Activated CD4-positive, alpha-beta T cell treated with anti-CD3 and anti-CD28 coated beads for 4 hours (primary cell): ENCODE measurements around the gene PDCD11.
A peak's percentile ranks its signal among the peaks of the same experiment; 100 is the strongest.

Source experiments
- DNase-seq, 2 donors: peaks; one replicate each; pipeline ENCODE4 v3.0.0-alpha.2; 2020

Gene PDCD11

GRCh38 chr10:103419101-103419500, 22.7 kb downstream of the PDCD11 start:
- no peak for DNase-seq

DNA sequence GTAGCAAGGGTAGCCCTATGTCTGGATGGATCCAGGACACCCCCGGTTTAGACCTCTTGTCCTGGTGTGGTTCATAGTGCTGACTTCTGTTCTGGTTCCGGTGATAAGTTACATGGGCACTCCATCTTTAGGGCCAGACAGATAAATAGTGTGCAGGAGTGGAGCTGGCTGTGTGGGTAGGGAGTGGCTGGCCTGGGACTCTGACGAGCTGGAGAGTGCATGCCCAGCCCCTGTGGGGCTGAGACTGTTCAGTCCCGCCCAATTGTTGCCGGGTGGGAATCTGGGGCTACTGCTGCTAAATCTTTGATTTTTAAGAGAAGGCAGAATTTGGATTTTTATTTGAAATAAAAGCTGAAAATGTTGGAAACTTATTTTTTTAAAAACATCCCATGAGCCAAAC, 27.3 kb downstream of the PDCD11 start:
- DNase-seq, result no peak

DNA sequence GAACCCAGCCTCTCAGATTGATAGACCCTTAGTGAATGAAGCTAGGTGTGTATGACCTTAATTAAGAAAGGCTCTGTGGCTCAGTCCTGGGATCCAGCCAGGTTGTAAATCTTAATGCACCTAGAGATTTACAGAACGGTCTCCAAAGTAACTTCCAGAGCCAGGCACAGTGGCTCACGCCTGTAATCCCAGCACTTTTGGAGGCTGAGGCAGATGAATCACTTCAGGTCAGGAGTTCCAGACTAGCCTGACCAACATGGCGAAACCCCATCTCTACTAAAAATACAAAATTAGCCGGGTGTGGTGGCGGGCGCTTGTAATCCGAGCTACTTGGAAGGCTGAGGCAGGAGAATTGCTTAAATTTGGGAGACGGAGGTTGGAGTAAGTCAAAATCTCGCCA, 31.4 kb downstream of the PDCD11 start:
- DNase-seq, result no peak

DNA sequence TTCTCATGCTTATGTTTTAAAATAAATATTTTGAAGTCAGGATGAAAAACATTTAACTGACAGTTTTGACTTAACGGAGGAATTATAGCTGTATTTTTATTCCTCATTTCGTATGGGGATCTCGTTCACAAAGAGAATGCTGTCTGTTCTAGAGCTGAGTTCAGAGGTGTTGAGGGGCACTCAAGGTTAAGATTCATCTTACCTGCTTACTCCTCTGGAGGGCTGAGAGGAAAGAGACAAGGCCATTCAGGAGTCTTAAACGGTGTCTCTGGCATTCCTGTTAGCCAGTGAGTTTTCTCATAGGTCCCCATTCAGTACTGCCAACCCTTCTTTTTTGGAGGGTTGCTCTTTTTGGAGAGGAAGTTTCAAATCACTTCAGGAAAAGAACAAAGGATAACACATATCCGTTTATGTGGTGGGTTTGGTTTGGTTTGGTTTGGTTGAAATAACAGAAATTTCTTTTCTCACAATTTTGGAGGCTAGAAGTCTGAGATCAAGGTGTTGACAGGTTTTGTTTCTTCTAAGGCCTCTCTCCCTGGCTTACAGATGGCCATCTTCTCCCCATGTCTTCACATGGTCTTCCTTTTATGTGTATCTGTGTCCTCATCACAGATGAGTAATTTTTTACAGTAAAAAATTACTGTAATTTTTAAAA, 32.7 kb downstream of the PDCD11 start:
- no peak for DNase-seq

- DNase-seq, result no peak
These were observed 33.2 kb downstream of the PDCD11 start for GRCh38 chr10:103429647-103430046.

DNA sequence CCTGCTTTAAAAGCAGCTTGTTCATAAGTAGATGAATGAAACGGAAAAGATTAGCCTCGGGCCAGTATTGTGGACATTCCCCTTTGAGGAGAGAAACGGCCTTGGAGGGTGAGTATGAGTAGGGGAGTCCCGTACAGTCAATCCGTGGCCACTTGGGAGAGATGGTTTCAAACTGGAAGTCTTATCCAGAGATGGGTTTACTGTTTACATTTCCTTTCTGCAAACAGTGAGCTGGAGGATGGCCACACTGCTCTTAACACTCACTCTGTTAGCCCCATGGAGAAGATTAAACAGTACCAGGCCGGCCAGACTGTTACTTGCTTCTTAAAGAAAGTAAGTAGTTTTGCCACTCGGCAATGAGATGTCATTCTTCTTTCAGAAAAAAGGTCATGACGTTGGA, 35.5 kb downstream of the PDCD11 start:
- DNase-seq, result no peak

DNA sequence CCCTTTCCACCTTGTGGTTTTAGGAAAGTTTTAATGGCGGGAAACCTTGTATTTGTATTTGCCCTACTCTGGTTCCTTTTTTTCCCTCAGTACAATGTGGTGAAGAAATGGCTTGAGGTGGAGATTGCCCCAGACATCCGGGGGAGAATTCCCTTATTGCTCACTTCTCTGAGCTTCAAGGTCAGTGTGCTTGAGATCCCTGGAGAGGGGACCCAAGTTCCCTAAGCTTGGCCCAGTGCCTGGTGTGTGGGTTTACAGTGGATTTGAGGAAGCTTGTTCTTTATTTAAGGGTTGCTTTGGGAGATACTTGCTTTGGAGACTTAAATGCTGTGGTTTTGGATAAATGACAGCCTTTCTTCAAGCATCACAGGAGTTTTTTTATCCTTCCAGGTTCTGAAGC, 37.4 kb downstream of the PDCD11 start:
- DNase-seq, result no peak

- DNase-seq, result no peak
These were observed 43.4 kb downstream of the PDCD11 start for GRCh38 chr10:103439776-103440175.

- DNase-seq, result no peak
These were observed 44.0 kb downstream of the PDCD11 start for GRCh38 chr10:103440416-103440815.

DNA sequence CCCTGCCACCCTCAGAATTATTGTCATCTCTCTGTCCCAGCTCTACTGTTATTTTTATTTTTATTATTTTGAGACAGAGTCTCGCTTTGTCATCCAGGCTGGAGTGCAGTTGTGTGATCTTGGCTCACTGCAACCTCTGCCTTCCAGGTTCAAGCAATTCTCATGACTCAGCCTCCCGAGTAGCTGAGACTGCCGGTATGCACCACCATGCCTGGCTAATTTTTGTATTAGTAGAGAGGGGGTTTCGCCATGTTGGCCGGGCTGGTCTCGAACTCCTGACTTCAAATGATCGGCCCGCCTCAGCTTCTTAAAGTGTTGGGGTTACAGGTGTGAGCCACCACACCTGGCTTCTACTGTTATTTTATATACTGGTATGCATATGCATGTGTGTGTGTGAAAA, 44.8 kb downstream of the PDCD11 start:
- DNase-seq, result no peak

GRCh38 chr10:103441611-103442010, 45.2 kb downstream of the PDCD11 start:
- DNase-seq, result no peak

DNA sequence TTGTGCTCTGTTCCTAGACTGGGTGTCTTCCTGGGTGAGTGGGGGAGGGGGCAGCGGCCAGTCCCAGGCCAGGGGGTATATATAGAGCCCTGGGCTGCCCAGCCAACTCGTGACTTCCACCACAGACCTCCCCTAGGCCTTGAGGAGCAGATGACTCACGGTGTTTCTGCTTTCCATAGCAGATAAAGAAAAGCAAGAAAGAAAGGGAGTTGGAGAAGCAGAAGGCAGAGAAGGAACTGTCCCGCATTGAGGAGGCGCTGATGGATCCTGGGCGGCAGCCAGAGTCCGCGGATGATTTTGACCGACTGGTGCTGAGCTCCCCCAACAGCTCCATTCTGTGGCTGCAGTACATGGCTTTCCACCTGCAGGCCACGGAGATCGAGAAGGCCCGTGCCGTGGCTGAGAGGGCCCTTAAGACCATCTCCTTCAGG, 45.6 kb downstream of the PDCD11 start:
- DNase-seq, result no peak

GRCh38 chr10:103443475-103444185, 47.2 kb downstream of the PDCD11 start:
- no peak for DNase-seq

DNA sequence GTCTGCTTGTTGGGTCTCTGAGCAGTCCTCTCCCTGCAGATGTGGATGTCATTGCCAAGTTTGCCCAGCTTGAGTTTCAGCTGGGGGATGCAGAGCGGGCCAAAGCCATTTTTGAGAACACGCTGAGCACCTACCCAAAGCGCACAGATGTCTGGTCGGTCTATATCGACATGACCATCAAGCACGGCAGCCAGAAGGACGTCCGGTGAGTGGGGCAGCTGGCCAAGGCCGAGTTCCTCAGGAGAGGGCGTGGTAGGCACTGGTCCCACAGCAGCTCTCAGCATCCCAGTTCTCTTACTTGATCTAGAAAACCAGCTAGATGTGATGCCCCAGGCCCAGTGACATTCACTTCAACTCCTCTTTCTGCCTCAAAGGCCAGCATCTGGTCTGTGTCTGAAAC, 48.1 kb downstream of the PDCD11 start:
- no peak for DNase-seq

DNA sequence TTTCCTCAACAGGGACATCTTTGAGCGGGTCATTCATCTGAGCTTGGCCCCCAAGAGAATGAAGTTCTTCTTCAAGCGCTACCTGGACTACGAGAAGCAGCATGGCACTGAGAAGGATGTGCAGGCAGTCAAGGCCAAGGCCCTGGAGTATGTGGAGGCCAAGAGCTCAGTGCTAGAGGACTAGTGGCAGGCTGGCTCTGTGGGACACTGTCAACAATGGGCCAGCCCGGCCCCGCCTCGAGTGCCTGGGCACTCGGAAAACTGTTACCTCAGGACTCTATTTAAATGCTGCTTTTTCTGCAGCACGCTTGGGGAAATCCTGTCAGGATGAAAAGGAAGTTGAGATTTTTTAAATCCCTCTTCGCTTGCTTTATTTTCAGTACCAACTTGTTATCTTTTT, 48.9 kb downstream of the PDCD11 start:
- no peak for DNase-seq

DNA sequence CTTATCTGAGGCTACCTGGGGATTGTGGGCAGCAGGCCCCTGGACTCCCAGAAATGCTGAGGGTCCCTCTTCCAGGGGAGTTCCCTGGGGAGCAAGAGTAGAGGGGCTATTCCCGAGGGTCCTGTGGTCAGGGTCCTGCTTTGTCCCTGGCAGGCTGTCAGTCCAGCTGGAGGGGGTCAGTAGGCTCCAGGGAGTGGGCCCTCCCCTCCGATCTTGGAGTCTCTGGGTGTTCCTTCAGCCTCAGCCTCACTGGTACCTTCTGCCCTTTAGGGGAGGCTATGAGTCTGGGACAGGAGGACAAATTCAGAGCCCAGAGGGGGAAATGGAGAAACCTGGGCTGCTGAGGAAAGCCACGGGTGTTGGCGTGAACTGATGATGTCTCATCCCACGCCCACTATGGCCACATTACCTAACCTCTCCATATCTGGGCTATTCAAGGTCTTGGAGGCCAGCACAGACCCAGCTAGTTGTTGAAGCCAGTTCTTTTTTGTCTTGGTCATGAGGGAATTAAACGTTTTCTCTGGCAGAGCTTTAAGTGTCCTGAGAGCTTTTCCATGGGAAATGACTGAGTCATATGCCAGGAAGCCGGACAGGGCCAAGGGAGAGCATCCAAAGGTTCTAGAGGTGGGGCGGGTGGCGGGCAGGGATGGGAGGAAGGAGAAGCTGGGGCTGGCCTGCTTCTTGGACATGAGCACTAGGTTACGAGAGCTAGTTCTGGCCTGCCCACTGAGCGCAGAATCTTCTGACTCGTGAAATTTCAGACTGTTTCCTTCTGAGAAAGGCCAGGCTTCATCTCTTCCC, 49.5 kb downstream of the PDCD11 start:
- no peak for DNase-seq

DNA sequence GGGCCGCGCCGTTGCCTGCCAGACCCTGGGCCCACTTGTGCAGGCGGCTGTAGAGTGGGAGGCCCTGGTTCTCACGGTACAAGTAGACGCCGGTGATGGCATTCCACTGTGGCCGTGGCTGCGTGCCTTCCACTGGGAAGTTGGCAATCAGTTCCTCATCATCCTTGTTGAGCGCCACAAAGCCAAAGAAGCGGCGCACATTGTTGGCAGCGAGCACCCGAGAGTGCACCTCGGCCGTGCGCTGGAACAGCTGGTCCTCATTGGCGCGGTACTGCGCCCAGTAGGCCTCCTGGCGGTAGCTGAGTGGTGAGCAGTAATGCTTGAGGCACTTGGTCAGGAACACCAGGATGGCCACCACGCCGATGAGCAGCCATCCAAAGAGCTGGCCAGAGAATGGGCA, 50.8 kb downstream of the PDCD11 start:
- DNase-seq, result no peak

DNA sequence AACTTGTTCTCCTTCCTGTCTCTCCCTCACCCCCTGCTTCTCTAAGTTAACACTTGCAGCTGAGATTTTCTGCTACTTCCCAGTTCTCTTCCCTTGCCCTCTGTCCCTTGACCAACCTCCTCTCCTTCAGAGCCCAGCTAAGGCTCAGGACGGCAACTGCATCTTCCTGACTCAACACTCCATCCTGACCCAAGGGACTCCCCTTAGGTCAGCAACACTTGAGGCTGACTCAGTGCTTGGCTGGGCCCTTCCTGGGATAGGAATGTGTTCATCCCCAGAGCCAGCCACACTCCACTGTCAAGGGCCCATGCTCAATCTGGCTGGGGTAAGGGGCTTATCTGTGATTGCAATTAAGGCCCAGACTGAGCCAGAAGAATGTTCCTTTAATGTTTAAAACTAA, 52.3 kb downstream of the PDCD11 start:
- DNase-seq, result no peak

GRCh38 chr10:103449208-103450144, 53.0 kb downstream of the PDCD11 start:
- DNase-seq, result no peak

DNA sequence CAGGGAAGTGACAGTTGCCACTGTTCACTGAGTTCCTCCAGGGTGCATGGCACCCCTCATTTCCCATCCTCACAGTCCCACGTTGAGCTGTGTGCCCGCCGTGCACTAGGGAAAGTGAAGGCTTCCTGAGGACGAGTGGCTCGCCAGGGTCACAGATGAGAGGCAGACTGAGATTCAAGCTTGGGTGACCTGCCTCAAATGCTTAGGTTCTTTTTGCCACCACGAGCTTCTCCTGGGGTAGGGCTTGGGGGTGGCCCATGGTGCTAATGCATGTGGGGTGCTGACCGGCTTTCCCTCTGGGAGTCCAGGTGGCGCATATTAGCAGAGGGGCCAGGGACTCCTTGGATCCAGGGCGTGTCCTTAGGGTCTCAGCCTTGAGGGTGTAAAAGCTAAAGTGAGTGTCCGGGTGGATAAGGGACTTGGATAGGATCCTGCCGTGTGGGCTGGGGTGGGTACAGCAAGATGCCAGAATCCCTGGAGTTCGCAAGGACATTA, 53.8 kb downstream of the PDCD11 start:
- DNase-seq, result no peak

DNA sequence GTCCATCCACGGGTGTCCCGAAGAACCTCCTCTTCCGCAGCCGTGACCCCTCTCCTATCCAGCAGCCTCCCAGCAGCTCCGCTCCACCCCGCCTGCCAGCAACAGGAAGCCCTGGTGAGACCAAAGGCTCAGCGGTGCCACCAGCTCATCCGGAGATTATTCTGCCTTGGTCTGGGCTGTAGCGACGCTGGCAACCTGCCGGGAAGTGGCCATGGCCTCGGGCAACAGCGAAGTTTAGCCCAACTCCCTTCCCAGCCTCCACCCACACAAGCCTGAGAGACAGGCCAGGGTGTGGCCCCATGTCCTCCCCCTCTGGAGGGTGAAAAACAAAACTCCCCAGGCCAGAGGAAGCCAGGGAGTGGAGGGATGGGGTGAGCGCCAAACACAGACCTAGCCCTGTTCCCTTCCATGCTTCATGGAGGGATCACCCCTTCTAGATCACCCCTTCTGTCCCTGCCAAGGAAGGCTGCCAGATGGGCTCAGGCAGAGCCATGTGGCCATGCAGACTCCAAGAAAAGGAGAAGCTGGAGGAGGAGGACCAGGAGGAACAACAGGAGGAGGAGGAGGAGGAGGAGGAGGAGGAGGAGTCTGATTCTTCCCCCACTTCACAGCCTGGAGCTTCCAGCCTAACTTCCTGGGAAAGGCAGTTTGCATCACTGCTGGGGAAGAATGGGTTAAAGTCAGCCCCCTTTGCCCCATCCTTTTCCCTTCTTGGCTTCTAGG, 54.8 kb downstream of the PDCD11 start:
- DNase-seq, result peak; percentile 25 to 26
